Testis (tissue), 3 donors: ENCODE measurements around the gene TMEM117. TPM values are rescaled to one million over a fixed set of nuclear protein-coding genes. Genes with fewer than 3 reads are reported as not detected.

ENCODE experiments used
- DNase-seq: peaks from one replicate; pipeline ENCODE4 v3.0.0-alpha.2; 2019
- H3K27ac ChIP-seq, 2 donors: fragments of 200-600 bp; sonication (generic); one replicate each; pipeline ENCODE4 v1.5.1; 2019
- H3K27me3 ChIP-seq: fragments of 200-600 bp; sonication (generic); one replicate; pipeline ENCODE4 v1.5.1; 2019
- H3K36me3 ChIP-seq: fragments of 200-600 bp; sonication (generic); one replicate; pipeline ENCODE4 v1.5.1; 2017; ENCODE audit warnings: low read depth; ENCODE audit errors: missing control alignments
- H3K4me1 ChIP-seq: fragments of 200-600 bp; sonication (generic); one replicate; pipeline ENCODE4 v1.5.1; 2019
- H3K4me3 ChIP-seq, 2 donors: fragments of 200-600 bp; sonication (generic); one replicate each; pipeline ENCODE4 v1.5.1; 2017 to 2019
- H3K9me3 ChIP-seq: fragments of 200-600 bp; sonication (generic); one replicate; pipeline ENCODE4 v1.5.1; 2017
- POLR2A ChIP-seq: fragments of 450-650 bp; IDR thresholded peaks from one replicate; pipeline ENCODE4 v1.6.1; 2017; ENCODE audit warnings: antibody characterized with exemption, mild to moderate bottlenecking, moderate library complexity
- whole genome bisulfite sequencing, 2 donors: methylation state at CpG; one replicate each; pipeline ENCODE4 v1.1.5; 2018; 5-methylcytosine and 5-hydroxymethylcytosine counted together
- intact Hi-C: fragments of 100-400 bp; cut with DNase I; formaldehyde crosslinking; loops from one replicate; pipeline ENCODE4 v1.15.1; 2023; ENCODE audit warnings: low total_unique reads
- polyA plus RNA-seq: library from polyadenylated mRNA; stranded (reverse); fragments of 350-450 nt; fragmentation: Illumina TruSeq; extraction: RNeasy Lipid Tissue Mini Kit (QIAGEN cat#74804); gene quantifications from one replicate; pipeline ENCODE4 v1.2.3, GENCODE V29; 2014; ENCODE audit warnings: low read depth, low replicate concordance; ENCODE audit not compliant: insufficient read depth
- total RNA-seq, 2 donors: library from RNA; depleted of rRNA; stranded (reverse); fragments of >200 nt; gene quantifications; one replicate each; pipeline ENCODE4 v1.2.3, GENCODE V29; 2016
- TF ChIP-seq, protein P1 (sequence below), 3 experiments: fragments of 450-650 bp in 2 of 3; fragments of 200-600 bp in 1 of 3; sonication (generic) in 1 of 3; IDR thresholded peaks; one replicate each; pipeline ENCODE4 v1.5.1; 2016 to 2019; ENCODE audit warnings: antibody characterized with exemption in 3 of 3, mild to moderate bottlenecking in 2 of 3, moderate library complexity in 1 of 3

TMEM117 gene
- total and polyA plus RNA-seq, 3 donors from 2014 or later, result 6.1 to 17.7 (median 14.8) TPM

DNA sequence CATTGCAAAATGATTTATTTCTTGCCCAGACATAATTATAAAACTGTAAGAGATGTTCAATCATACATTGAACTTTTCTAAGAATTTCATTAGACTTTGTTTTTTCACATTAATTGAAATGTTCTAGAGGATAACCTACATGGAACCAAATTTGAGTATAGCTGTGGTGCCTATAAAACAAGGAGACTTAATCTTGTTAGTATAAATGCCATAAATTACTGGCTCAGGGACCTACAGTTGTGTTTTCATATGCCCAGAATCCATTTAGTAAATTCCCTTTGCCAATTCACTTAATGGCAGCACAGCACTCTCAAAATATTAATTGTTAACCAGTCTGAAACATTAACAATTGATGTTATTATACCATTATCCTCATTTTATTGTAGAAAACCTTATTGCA is 551.7 kb downstream of the TMEM117 start:
- H3K27me3 ChIP-seq, result no peaks in the 10 kb centered on the region
- no peak overlapping the region for H3K27ac ChIP-seq
- intact Hi-C loops, result no loop called here
- DNase-seq, result no peak
- no peaks in the 10 kb centered on the region for H3K4me1 ChIP-seq
- H3K36me3 ChIP-seq, result no peaks in the 10 kb centered on the region
- TF ChIP-seq, protein P1, sequence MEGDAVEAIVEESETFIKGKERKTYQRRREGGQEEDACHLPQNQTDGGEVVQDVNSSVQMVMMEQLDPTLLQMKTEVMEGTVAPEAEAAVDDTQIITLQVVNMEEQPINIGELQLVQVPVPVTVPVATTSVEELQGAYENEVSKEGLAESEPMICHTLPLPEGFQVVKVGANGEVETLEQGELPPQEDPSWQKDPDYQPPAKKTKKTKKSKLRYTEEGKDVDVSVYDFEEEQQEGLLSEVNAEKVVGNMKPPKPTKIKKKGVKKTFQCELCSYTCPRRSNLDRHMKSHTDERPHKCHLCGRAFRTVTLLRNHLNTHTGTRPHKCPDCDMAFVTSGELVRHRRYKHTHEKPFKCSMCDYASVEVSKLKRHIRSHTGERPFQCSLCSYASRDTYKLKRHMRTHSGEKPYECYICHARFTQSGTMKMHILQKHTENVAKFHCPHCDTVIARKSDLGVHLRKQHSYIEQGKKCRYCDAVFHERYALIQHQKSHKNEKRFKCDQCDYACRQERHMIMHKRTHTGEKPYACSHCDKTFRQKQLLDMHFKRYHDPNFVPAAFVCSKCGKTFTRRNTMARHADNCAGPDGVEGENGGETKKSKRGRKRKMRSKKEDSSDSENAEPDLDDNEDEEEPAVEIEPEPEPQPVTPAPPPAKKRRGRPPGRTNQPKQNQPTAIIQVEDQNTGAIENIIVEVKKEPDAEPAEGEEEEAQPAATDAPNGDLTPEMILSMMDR (IDR thresholded peaks at IDR 0.05), result no peak
- TF ChIP-seq POLR2A, result no peak
- H3K9me3 ChIP-seq, result no peaks in the 10 kb centered on the region
- H3K4me3 ChIP-seq, result no peak overlapping the region

DNA sequence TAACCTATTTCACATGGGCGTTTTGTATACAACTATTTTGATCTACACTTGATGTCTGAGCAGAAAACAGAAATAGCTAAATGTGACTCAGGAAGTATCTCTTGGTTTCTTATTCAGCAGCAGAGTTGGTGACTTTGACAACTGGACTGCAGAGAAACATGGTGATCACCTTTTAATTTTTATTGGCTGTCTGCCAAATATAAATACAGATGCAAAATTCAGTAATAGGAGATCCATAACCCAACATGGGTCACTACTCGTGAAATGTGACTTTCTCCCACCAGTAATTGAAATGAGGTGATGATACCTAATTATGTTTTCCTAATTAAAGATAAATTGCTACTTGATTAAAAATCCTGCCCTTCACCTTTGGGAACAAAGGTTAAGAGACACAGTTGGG is 553.2 kb downstream of the TMEM117 start:
- 90 to 97% methylated on average over 2 of the region's 2 CpGs for WGBS, 2 donors
- no peak for TF ChIP-seq POLR2A
- TF ChIP-seq, protein P1 (IDR thresholded peaks at IDR 0.05), result no peak
- Histone ChIP-seq H3K36me3 (no peaks in the 10 kb centered on the region), H3K4me3 (no peak overlapping the region), H3K27me3 (no peaks in the 10 kb centered on the region), H3K27ac (no peak overlapping the region), H3K9me3 (no peaks in the 10 kb centered on the region), H3K4me1 (no peaks in the 10 kb centered on the region)
- no peak for DNase-seq
- intact Hi-C loops, result no loop called here

DNA sequence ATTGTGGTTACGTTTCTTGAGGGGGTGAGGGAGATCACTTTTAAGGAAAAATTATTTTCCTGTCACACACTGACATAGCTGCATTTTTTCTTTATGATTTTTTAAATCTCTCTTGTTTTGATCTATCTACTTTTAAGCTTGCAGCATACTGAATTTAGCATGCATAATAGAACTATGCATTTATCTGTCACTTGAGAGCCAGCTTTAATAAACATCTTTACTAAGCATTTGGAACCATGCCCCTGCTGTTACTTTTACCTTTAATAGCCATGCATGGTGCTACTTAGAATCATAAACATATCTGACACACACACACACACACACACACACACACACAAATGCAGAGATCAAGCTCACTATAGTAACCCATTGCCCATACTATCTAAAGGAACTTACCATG is 554.0 kb downstream of the TMEM117 start:
- Histone ChIP-seq H3K27me3 (no peaks in the 10 kb centered on the region), H3K4me1 (no peaks in the 10 kb centered on the region), H3K4me3 (no peak overlapping the region), H3K9me3 (no peaks in the 10 kb centered on the region), H3K27ac (no peak overlapping the region), H3K36me3 (no peaks in the 10 kb centered on the region)
- DNase-seq, result no peak
- no peak for TF ChIP-seq POLR2A
- TF ChIP-seq, protein P1 (IDR thresholded peaks at IDR 0.05), result no peak
- WGBS, 2 donors, result 64 to 79% methylated on average over 1 of the region's 1 CpG
- intact Hi-C loops, result no loop called here

DNA sequence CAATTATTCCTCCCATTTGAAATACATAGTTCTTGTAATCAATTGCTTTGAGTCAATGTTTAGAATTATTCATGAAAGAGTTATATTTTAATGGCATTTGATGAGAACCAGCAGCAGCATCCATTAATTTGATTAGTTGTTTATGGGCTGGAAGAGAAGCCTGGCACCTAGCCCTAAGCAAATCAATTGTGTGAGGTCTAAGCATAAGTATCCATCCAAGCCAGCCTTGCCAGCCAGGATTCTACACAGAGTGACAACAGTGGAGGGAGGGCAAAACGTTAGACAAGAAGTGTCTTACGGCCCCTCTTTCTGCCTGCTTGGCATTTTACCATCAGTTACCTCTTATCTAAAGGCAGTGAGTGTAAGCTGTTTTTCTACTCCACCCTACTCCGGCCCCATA is 561.8 kb downstream of the TMEM117 start:
- no peaks in the 10 kb centered on the region for H3K9me3 ChIP-seq
- H3K27me3 ChIP-seq, result no peaks in the 10 kb centered on the region
- no peak overlapping the region for H3K27ac ChIP-seq
- H3K4me3 ChIP-seq, result no peak overlapping the region
- H3K36me3 ChIP-seq, result no peaks in the 10 kb centered on the region
- DNase-seq, result no peak
- intact Hi-C loops, result no loop called here
- no peaks in the 10 kb centered on the region for H3K4me1 ChIP-seq
- WGBS, 2 donors, result 44 to 58% methylated on average over 3 of the region's 3 CpGs
- TF ChIP-seq, protein P1 (IDR thresholded peaks at IDR 0.05), result no peak
- no peak for TF ChIP-seq POLR2A

DNA sequence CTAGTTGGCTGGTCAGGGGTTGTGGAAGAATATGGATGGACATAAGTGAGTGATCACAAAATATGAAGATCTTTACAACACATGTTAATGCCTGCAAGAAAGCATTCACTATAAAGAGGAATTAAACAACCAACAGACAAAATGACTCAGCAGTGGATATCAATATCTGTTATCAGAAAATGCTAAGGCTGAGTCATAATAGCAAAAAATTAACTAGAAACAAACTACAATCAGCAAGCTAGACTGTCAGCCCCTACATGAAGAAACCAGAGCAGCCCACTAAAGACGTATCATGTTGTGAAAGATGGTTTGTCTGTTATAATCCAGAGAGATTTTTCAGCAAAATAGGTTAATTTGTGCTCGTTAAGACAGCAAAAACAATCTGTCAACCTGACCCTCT is 567.3 kb downstream of the TMEM117 start:
- no peak overlapping the region for H3K27ac ChIP-seq
- no peaks in the 10 kb centered on the region for H3K4me1 ChIP-seq
- intact Hi-C loops, result no loop called here
- no peak for DNase-seq
- H3K9me3 ChIP-seq, result no peaks in the 10 kb centered on the region
- 44 to 50% methylated on average over 2 of the region's 2 CpGs for WGBS, 2 donors
- no peaks in the 10 kb centered on the region for H3K27me3 ChIP-seq
- no peaks in the 10 kb centered on the region for H3K36me3 ChIP-seq
- no peak overlapping the region for H3K4me3 ChIP-seq
- TF ChIP-seq, protein P1 (IDR thresholded peaks at IDR 0.05), result no peak
- TF ChIP-seq POLR2A, result no peak
